GM21367 (cell line): Measurements from ENCODE around the gene PPIL6.
"Not testable (repeated sequence)": the region's sequence is repeated elsewhere in the genome, so short reads cannot be mapped to it uniquely, and the experiment has no call there.

Source experiments
- ATAC-seq: cut with Tn5 transposase; IDR thresholded peaks from one replicate; pipeline ENCODE4 v1.9.1; 2021; ENCODE audit not compliant: unreplicated experiment

The PPIL6 gene

DNA sequence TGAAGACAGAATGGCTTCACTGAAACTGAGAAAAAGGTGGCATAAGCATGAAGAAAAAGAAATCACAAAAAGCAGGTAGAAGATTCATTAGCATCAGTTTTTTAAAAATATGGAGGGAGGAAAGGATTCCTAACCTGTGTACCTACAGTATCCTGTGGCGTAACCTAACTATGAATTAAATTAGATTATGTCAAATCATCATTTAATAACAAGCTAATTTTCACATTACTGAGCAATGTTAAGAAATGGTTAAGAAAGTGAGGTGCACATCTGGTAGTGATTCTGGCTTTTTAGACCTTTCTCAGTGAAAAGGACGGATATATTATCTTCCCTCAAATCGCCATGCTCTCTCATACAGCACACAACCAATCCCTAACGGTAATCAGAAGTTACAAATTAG is 70.7 kb downstream of the PPIL6 start:
- no peak for ATAC-seq

DNA sequence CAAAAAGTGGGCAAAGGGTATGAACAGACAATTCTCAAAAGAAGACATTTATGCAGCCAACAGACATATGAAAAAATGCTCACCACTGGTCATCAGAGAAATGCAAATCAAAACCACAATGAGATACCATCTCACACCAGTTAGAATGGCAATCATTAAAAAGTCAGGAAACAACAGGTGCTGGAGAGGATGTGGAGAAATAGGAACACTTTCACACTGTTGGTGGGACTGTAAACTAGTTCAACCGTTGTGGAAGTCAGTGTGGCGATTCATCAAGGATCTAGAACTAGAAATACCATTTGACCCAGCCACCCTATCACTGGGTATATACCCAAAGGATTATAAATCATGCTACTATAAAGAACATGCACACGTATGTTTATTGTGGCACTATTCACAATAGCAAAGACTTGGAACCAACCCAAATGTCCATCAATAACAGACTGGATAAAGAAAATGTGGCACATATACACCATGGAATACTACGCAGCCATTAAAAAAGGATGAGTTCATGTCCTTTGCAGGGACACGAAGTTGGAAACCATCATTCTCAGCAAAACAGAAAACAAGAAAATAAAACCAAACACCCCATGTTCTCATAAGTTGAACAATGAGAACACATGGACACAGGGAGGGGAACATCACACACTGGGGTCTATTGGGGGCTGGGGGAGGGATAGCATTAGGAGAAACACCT is 75.9 kb downstream of the PPIL6 start:
- not testable (repeated sequence) for ATAC-seq

DNA sequence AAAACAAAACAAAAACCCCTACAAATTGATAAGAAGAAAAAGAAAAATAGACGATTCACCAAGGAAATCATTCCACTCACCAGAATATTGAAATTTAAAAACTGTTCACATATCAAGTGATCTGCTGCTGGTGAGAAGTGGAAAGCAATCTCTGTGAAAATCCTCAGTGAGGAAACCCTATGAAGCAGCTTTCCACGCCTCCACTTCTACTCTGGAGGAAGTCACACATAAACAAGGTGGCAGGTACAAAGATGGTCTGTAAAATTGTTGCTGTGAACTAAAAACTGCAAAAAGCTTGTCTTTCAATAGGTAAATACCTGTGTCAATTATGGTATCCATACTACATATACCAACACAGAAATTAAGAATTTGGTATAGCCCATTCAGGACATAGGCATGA is 76.7 kb downstream of the PPIL6 start:
- ATAC-seq, result no peak

DNA sequence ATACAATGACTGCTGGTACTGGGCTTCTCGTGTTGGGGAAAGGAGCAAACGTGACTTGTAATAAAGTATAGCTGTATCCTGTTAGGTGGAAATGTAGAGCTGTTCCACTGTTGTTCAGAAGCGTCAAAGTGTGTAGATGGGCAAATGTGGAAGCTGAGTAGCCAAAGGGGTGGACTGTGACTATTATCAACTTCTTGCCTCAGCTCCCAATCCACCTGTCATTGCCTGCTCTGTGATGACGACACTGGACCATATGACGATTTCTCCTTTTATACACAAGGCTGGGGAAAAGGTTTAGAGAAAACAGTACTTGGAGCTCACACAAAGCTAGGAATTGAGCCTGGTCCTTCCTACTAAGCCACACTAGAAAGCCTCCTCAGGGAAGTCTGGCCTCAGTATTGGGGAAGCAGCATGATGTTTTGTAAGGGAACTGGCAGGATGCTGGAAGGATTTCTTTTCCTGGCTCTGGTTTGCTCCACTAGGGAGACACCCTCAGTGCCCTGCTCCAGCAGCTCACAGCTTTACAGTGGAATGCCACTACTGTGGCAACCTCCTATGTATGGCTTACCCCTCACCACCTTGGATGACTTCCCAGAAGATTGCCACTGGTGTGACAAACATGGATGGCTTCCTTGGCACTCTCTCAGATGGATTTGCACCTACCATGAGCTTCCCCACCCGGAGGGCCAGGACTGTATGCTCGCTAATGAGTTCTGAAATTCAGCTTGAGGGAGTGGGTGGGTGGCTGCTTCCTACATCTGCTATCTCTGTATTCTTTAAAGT is 78.1 kb downstream of the PPIL6 start:
- no peak for ATAC-seq

DNA sequence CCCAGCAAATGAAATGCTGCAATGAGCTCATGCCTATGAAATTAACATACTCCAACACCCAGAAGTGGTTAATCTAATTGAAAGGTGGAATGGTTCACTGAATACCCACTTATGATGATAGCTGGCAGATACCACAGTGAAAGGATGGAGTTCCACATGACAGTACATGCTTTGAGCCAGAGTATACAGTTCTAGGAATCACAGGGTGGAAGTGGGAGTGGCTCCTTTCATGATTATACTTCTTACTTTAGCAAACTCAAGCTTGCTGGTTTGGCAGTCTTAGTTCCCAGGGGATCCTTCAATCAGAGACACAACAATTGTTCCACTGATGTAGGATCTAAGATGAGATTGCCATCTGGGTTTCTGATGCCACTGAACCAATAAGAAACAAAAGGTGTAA is 79.6 kb downstream of the PPIL6 start:
- ATAC-seq, result no peak

DNA sequence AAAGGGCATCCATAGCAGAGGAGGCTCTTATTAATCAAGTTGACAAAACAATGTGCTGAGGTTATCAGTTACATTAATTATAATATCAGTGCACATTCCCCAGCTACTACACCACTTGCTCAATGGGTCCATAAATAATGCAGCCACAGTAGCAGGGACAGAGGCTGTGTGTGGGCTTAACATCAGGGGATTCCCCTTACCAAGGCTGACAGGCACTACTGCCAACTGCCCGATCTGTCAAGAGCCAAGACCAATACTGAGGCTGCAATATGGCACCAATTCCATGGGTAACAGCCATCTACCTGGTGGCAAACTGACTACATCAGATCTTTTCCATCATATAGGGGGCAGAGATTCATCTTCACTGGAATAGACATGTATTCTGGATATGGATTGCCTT is 80.1 kb downstream of the PPIL6 start:
- no peak for ATAC-seq

DNA sequence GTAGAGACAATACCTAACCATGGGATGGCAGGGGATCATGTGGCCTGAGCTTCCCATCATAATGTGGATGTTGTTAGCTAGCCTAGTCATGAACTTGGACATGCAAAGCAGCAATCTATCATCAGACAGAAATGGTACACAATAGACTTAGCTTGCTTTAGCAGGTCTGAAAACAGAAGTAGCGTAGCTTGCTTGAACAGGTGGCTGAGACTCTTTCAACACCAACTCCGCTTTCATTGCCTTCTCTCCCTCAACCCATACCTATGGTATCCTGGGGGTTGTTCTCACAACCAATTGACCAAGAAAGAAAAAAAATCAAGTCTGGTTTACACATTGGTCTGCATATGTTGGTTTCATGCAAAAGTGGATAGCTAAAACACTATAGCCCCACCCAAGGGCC is 81.2 kb downstream of the PPIL6 start:
- ATAC-seq, result no peak

DNA sequence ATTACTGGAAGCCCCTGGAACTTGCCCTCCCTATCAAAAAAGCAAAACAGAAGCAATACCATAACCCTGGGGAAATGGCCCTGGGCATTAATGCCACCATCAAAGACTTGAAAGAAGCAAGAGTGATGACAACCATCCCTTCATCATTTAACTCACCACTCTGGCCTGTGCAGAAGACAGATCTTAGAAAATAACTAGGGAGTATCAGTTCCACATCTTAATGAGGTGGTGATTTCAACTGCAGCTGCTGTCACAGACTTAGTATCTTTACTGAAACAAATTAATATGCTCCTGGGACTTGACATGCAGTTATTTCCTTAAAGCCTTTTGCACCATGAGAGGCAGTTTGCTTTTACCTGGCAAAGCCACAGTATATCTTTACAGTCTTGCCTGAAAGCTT is 82.2 kb downstream of the PPIL6 start:
- no peak for ATAC-seq

DNA sequence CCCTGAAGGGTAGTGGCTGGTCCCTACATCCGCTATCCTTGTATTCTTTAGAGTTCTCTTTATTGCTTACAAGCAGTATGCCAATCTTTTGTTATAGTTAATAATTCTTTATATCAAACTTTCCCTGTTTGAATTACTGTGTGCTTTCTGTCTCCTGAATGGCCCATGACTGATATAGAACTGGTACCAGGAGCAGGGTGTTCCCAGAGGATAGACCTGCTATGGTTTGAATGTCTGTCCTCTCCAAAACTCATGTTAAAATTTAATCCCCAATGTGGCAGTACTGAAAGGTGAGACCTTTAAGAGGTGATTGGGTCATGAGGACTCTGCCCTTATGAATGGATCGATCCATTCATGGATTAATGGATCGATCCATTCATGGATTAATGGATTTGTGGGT is 84.2 kb downstream of the PPIL6 start:
- ATAC-seq, result no peak

DNA sequence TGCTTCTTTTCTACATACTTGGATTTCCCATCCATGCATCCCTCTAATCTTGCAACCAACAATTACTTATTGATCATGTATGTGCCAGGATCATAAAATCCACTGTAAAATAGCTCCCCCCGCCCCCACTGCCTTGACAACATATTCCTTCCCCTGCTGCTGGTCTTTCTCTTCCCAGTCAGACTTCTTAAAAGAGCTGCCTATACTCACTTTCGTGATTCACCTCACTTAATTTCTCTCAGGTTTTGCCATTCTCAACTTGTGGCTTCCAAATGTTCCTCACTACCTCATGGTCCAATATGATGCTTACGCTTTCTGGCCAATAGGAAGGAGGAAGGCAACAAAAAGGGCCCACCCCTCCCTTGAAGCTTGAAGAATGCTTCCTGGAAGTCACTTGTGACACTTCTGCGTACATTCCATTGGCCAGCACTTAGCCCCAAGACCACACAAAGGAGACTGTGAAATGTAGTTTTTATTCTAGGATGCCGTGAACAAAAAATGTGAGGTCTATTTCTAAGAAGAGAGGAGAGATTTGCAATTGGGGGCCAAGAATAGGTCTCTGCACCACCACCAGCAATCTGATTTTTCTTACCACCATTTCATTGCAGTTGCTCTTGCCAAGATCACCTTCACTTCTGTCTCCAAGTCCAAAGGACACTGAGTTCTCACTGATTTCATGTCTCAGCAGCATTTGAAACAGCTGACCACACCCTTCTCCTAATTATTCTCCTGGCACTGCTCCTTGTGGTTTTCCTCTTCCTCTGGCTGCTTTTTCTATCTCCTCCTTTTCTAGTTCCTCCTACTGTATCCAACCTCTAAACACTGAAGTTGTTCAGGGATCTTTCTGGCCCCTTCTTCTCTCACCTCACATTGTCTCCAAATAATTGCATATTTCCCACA is 88.9 kb downstream of the PPIL6 start:
- ATAC-seq, result no peak

DNA sequence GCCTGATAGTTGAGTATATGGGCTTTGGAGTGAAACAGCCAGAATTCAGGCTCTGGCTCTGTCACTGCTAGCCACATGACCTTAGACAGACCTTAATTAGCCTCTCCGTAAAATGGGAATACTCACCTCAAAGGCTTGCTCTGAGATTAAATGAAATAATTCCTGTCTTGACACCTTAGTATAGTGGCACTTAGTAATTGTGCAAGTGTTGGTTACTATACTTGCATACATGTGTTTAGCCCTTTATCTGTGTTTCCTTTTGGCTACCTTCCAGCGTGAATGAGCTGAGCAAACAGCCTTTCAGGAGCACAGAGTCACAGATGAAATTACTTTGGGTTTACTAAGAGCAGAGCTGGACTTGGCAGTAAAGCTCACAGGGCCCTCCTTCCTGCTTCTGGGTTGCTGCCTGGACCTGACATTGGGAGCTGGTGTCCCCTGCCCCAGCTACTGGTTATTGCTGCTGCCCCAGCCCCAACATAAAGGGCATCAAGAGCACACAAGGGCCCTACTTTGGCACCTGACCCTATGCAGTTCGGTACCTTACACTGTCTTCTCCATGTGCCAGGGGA is 90.9 kb downstream of the PPIL6 start:
- no peak for ATAC-seq

DNA sequence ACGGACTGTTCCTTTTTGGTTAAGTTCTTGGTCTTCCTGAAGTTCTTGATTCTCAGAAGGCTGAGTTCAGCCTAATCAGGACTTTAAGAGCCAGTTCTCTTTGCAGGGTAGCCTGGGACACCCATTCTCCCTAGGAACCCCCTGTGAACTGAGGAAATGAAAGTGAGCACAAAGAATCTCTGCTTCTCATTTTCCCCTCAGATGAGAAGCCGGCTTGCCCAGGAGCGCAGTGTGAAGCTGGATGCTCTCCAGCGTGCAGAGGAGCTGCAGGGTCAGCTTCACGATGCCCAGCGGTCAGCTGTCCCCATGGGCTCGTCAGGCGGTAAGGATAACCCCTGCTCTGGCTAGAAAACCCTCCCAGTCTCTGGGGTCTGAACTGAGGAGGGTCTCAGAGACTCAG is 92.2 kb downstream of the PPIL6 start:
- no peak for ATAC-seq

DNA sequence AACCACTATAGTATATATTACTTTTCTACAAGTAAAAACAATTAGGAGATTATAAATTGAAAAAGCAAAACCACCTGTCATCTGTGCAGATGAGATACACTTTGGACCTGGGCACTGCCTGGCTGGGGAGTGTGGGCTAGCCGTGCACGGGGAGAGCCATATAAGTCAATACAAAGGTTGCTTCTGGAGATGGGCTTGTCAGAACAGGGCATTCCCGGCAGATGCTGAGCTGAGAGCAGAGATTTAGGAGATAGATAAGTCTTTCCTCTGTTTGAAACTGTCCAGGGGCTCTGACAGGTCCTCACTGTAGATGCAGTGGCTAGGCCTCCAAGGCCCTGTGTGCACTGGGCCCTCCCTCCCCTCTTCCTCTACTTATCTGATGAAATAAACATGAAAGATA is 92.6 kb downstream of the PPIL6 start:
- no peak for ATAC-seq

DNA sequence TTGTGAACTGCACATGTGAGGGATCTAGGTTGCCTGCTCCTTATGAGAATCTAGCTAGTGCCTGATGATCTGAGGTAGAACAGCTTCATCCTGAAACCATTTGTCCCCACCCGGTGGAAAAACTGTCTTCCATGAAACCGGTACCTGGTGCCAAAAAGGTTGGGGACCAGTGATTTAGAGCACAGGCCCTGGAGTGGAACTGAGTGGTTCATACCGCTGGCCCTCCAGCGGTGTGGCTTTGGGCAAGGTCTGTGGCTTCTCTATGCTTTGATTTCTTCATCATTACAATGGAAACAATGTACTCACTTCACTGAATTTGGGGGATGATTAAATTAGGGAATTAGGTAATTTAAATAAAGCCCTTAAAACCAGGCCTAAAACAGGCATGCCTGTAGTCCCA is 94.4 kb downstream of the PPIL6 start:
- ATAC-seq, result no peak

DNA sequence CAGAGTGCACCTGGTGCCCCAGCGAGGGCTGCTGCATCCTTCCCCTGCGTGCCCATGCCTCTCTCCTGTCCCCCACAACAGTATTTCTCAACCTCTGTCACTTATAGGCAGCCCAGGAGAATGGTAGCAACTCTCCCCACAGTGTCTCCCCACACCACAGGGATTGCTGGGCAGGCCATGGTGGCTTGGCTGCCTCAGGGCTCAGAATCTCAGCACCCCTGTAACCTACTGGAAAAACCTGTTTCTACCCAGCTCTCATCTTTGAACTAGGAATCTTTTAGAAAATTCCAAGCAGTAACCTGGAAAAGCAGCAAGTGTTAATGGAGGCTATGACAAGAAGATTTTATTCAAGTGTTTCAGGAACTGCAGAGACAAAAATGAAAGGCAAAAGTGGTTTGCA is 96.2 kb downstream of the PPIL6 start:
- no peak for ATAC-seq

DNA sequence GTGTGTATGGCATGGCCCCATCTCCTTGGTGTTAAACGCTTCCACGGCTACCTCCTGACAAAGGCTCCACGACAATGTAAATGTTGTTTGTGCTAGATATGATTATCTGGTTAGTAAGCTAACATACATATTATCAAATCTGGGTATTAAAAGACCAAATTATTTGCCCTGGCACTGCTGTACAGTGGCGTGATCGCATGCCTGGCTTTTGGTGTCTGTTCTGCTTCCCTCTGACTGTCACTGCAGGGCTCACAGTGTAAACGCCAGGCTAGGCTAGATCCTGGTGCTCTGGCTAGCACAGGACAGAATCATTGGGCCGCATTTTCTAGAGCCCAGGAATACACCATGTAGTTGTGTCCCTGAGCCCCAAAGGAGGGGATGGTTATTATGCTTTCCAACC is 96.9 kb downstream of the PPIL6 start:
- no peak for ATAC-seq

DNA sequence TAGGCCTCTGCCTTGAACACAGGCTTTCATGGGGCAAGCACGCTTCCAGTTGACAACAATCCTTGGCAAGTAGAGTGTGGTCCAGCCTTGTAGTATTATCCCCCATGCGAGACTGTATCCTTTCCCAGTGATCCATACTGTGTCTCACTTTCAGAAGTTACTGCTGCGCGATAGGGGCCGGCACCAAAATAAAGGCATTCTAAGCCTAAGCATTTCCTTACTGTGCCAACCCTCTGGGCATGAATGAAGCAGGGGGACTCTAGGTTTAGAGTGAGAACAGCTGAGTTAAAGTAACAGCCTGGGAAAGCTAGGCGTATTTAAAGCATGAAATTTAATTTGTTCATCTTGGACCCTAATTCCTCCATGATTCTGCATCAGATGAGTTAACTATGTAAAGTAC is 97.5 kb downstream of the PPIL6 start:
- ATAC-seq, result no peak

DNA sequence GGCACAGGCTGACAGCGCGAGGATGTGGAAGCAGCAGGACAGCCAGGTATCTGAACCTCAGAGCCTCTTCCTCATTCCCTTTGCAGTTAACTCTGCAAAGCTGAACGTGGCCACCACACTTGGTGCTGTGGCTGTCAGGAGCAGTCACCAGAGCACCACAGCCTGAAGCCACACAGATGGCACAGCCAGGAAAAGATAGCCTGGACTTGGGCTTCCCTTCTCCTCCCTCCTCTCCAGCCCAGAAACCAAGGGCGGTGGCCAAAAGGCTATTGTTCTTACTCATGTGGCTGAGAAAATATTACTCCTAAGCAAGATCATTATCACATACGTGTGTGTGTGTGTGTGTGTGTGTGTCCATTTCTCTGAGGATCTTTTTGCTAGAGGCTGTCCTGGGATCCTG is 97.9 kb downstream of the PPIL6 start:
- ATAC-seq, result no peak

DNA sequence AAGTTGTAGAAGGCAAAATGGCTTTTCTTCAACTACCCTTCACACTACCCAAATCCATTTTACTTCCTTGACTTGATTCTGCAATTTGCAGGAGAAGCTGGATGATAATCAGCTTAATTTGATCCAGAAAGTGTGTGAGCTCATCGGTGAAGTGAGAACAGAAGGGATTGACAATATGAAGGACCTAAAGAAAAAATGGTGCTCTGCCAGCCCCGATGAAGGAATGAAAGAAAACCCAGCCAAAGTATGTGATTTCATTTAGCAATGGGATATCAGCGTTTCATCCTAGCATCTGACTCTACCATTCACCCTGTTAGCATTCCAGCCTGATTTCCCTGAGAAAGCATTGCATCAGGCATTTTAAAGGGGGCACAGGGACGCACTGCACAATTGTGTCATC is 99.6 kb downstream of the PPIL6 start:
- no peak for ATAC-seq
